ENCODE data around the gene PITPNM3. TPM values are rescaled to one million over a fixed set of nuclear protein-coding genes. Genes with fewer than 3 reads are reported as not detected.

The PITPNM3 gene
- total and polyA plus RNA-seq, 11 donors, result 0.16 to 1.7 (median 0.33) TPM

GRCh38 chr17:6470751-6471521, 85.4 kb downstream of the PITPNM3 start:
- H3K4me3 ChIP-seq, result no peak overlapping the region
- H3K36me3 ChIP-seq, result no peaks in the 10 kb centered on the region
- H3K4me1 ChIP-seq, result no peaks in the 10 kb centered on the region
- WGBS, 4 donors, result 88 to 92% (median 90%) methylated on average over 12 to 17 of the region's 17 CpGs
- no peak for TF ChIP-seq POLR2A (IDR thresholded peaks at IDR 0.05)
- peaks cover 0 to 8% (median 0%) of the 10 kb centered on the region in 12 donors for H3K9me3 ChIP-seq
- intact Hi-C loops (cut with DNase I), result loop anchor here in 5 of 10 donors (10.0 kb wide), 3 partner anchors 74 to 104 kb away; partner anchors contain the start of gene PITPNM3 (in 2 of the 5)
- H3K27ac ChIP-seq, result no peak overlapping the region
- no peak for ATAC-seq
- no peak for DNase-seq
- H3K27me3 ChIP-seq, result no peaks in the 10 kb centered on the region

- ATAC-seq, result no peak
- TF ChIP-seq CTCF (IDR thresholded peaks at IDR 0.05) (no peak), POLR2A (IDR thresholded peaks at IDR 0.05) (no peak)
- no peak for DNase-seq
- no peak overlapping the region for H3K27ac ChIP-seq
- H3K27me3 ChIP-seq, result no peaks in the 10 kb centered on the region
- no peak overlapping the region for H3K4me3 ChIP-seq
- H3K9me3 ChIP-seq, result peaks cover 0 to 8% (median 0%) of the 10 kb centered on the region in 12 donors
- H3K36me3 ChIP-seq, result no peaks in the 10 kb centered on the region
- H3K4me1 ChIP-seq, result no peaks in the 10 kb centered on the region
- 93 to 95% (median 94%) methylated on average over 12 to 24 of the region's 24 CpGs for WGBS, 4 donors
- intact Hi-C loops (cut with DNase I), result loop anchor here in 5 of 10 donors (10.0 kb wide), 3 partner anchors 75 to 105 kb away; partner anchors contain the start of gene PITPNM3 (in 2 of the 5)
Measured at GRCh38 chr17:6470146-6470718, 86.1 kb downstream of the PITPNM3 start.

- Histone ChIP-seq H3K27me3 (no peaks in the 10 kb centered on the region), H3K9me3 (peaks cover 0 to 8% (median 0%) of the 10 kb centered on the region in 12 donors), H3K4me3 (no peak overlapping the region), H3K27ac (no peak overlapping the region), H3K4me1 (no peaks in the 10 kb centered on the region), H3K36me3 (no peaks in the 10 kb centered on the region)
- intact Hi-C loops (cut with DNase I), result loop anchor here in 1 of 10 donors (5.0 kb wide), 1 partner anchor 104 kb away; no protein-coding TSS in a partner anchor
- TF ChIP-seq POLR2A (IDR thresholded peaks at IDR 0.05), result no peak
- no peak for DNase-seq
- no peak for ATAC-seq
- 78 to 84% (median 82%) methylated on average over 23 of the region's 23 CpGs for WGBS, 4 donors
Measured at GRCh38 chr17:6468051-6468790, 88.1 kb downstream of the PITPNM3 start.

- no peak for TF ChIP-seq POLR2A (IDR thresholded peaks at IDR 0.05)
- TF ChIP-seq CTCF (IDR thresholded peaks at IDR 0.05), result no peak
- Histone ChIP-seq H3K4me3 (no peak overlapping the region), H3K27me3 (no peaks in the 10 kb centered on the region), H3K27ac (no peak overlapping the region), H3K4me1 (no peaks in the 10 kb centered on the region), H3K36me3 (no peaks in the 10 kb centered on the region), H3K9me3 (peaks cover 0 to 8% (median 0%) of the 10 kb centered on the region in 12 donors)
- DNase-seq (no peak), ATAC-seq (no peak)
- WGBS, 4 donors, result 82 to 88% (median 85%) methylated on average over 1 of the region's 1 CpG
- intact Hi-C loops (cut with DNase I), result loop anchor here in 1 of 10 donors (5.0 kb wide), 1 partner anchor 105 kb away; no protein-coding TSS in a partner anchor
Measured at GRCh38 chr17:6467567-6467966, 88.8 kb downstream of the PITPNM3 start.

Measured in heart left ventricle (tissue), 16 donors.